HG02885 (cell line): ENCODE measurements around the gene TRIM27.
"Not testable (repeated sequence)": the region's sequence is repeated elsewhere in the genome, so short reads cannot be mapped to it uniquely, and the experiment has no call there.

Experiments used
- ATAC-seq: cut with Tn5 transposase; IDR thresholded peaks from one replicate; pipeline ENCODE4 v1.9.1; 2021; ENCODE audit warnings: mild to moderate bottlenecking; ENCODE audit not compliant: unreplicated experiment, poor library complexity

Gene TRIM27, protein sequence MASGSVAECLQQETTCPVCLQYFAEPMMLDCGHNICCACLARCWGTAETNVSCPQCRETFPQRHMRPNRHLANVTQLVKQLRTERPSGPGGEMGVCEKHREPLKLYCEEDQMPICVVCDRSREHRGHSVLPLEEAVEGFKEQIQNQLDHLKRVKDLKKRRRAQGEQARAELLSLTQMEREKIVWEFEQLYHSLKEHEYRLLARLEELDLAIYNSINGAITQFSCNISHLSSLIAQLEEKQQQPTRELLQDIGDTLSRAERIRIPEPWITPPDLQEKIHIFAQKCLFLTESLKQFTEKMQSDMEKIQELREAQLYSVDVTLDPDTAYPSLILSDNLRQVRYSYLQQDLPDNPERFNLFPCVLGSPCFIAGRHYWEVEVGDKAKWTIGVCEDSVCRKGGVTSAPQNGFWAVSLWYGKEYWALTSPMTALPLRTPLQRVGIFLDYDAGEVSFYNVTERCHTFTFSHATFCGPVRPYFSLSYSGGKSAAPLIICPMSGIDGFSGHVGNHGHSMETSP

DNA sequence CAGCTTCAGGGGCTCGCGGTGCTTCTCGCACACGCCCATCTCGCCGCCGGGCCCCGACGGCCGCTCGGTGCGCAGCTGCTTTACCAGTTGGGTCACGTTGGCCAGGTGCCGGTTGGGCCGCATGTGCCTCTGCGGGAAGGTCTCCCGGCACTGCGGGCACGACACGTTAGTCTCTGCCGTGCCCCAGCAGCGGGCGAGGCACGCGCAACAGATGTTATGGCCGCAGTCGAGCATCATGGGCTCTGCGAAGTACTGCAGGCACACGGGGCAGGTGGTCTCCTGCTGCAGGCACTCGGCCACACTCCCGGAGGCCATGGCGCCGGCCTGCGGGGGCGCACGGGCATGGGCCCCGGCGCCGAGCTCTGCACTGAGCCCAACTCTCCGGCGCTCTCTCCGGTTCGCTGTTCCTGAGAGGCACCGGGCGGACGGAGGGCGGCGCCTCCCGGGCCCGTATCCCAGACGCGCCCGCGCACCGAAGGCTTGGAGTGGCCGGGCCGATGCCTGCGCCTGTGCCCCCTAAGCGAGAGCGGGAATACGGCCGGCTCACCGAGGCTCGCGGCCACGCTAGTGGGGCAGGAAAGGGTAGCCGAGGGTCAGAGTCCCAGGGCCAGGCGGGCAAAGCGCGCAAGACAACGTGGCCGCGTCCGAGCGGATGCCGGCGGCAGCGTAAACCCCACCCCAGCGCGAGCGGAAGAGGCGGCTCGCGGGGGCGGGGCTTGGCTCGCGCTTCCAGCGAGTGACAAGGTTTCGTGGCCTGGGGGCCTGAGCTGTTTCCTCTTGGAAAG is at the start of gene TRIM27:
Gene TRIM27, minus strand, starts transcription at position 668 of the 785 bp plus-strand sequence. Its CDS starts 353 bp downstream, at position 315.
- ATAC-seq = peak; percentile 89

DNA sequence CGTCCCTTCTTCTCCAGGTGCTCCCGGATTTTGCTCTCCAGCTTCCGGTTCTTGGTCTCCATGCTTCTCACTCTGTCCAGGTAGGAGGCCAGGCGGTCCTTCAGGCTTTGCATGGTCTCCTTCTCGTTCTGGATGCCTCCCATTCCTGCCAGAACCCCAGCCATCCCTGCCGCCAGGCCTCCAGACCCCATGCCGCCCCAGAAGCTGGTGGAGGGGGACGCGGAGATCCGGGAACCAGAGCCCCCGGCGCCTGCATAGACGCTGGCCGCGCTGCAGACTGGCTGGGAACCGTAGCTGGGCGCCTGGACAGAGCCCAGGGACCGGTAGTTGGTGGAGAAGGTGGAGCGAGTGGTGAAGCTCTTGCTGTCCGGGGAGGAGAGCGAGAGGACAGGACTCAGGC is 46.3 kb upstream of the TRIM27 start:
- ATAC-seq = not testable (repeated sequence)

DNA sequence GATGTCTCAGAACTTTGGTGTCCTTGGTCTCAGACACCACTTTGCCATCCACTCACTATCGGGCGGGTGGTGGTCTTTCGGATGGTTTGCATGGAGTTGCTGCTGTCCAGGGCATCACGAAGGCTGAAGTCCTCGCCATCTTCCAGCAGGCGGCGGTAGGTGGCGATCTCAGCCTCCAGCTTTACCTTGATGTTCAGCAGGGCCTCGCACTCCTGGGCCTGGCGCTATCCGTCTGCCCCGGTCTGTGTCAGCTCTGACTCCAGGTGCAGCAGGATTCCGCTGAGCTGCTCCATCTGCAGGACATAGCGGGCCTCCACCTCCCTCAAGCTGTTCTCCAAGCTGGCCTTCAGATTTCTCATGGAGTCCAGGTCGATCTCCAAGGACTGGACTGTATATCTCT is 45.3 kb upstream of the TRIM27 start:
- ATAC-seq = no peak

DNA sequence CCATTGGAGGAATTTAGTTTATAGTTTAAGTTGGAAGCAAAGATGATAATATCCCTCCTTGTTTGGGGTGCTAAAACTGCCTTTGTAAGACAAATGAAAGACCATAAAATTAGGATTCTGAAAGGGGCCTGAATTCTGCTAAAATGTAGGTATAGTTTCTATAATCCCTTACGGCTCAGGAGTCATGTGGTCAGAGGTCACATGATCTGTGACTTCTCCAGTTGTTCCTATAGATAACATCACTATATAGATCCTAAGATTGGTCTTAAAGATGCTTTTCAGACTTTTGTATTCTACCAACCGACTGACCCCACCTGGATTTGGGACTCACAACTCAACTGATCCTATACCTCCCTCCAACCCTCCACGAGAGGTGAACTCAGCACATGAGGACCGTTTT is 44.7 kb upstream of the TRIM27 start:
- ATAC-seq = no peak

DNA sequence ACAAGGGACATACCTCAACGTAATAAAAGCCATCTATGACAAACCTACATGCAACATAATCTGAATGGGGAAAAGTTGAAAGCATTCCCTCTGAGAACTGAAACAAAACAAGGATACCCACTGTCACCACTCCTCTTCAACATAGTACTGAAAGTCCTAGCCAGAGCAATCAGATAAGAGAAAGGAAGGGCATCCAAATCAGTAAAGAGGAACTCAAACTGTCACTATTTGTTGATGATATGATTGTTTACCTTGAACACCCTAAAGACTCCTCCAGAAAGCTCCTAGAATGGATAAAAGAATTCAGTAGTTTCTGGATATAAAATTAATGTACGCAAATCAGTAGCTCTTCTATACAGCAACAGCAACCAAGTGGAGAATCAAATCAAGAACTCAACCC is 41.9 kb upstream of the TRIM27 start:
- ATAC-seq = no peak

DNA sequence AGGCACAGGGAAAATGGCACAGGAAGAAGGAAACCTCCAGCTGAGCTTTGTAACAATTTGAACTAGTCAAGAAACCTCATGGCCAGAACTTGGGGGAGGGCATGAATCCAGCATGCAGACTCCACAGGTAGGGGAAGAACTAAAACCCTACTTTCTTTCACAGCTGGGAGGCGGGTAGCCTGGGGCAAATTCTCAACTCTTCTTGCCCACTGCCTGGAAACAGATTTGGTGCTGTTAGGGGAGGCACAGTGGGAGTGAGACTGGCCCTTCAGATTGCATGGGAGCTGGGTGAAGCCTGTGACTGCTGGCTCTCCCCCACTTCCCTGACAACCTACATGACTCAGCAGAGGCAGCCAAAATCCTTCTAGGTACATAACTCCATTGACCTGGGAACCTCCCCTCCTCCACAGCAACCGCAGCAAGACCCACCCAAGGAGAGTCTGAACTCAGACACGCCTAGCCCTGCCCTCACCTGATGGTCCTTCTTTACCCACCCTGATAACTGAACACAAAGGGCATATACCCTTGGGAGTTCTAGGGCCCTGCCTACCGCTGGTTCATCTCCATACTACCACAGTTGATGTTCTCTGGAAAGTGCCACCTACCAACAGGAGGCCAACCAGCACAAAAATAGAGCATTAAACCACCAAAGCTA is 37.2 kb upstream of the TRIM27 start:
- ATAC-seq = no peak

DNA sequence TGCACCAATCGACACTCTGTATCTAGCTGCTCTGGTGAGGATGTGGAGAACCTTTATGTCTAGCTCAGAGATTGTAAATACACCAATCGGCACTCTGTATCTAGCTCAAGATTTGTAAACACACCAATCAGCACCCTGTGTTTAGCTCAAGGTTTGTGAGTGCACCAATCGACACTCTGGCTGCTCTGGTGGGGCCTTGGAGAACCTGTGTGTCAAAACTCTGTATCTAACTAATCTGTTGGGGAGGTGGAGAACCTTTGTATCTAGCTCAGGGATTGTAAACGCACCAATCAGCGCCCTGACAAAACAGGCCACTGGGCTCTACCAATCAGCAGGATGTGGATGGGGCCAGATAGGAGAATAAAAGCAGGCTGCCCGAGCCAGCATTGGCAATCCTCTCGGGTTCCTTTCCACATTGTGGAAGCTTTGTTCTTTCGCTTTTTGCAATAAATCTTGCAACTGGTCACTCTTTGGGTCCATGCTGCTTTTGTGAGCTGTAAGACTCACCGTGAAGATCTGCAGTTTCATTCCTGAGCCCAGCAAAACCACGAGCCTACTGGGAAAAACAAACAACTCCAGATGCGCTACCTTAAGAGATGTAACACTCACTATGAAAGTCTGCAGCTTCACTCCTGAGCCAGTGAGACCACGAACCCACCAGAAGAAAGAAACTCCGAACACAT is 34.9 kb upstream of the TRIM27 start:
- ATAC-seq = not testable (repeated sequence)

DNA sequence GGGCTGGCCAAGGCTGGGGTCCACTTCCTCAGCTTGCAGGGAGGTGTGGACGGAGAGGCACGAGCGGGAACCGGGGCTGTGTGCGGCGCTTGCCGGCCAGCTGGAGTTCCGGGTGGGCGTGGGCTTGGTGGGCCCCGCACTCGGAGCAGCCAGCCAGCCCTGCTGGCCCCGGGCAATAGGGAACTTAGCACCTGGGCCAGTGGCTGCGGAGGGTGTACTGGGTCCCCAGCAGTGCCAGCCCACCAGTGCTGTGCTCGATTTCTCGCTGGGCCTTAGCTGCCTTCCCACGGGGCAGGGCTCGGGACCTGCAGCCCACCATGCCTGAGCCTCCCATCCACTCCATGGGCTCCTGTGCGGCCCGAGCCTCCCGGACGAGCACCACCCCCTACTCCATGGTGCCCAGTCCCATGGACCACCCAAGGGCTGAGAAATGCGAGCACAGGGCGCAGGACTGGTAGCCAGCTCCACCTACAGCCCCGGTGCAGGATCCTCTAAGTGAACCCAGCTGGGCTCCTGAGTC is 34.1 kb upstream of the TRIM27 start:
- ATAC-seq = not testable (repeated sequence)

DNA sequence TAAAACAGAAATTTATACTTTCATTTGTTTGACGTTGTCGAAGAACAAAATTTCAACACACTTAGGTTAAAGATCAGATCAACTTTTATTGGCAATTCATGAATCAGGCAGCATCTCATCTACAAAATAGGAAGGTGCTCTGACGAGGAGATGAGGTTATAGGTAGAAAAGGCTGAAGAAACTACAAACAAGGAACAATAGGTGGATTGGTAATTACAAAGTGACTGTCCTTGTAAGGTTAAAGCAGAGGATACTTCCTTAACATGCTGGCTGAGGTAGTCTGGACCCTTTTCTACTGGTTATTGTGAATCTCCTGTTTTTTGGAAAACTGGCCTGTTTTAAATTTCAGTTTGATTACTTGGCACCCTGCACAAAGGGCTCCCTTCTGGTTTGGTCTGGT is 32.5 kb upstream of the TRIM27 start:
- ATAC-seq = no peak

DNA sequence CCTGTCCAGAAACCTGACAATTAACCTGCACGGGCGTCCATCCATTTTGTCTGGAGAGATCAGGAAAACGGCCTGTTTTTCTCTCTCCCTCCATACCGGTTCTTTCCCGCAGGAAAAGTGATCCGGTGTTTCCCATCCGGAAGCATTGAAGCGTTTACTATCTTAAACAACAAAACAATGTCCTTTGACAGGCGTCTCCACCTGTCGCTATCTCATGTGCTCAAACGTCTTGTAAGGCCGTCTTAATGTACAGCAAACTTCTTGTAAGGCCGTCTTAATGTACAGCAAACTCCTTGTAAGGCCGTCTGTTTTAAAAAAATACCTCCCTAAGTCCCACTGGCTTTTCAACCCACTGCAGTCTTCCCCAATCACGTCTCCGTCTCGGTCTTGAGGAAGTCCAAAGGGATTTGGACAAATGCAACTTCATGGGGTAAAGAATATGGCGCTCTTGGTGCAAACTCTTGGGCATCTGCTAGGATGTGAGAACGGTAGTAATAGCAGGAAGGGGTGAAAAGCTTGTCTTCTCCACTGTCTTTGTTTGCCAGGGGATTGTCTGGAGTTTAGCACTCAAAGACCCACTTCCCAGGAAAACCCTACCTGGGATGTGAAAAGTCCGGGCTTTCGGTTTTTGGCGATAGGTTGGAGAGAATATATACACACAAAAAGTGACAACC is 29.9 kb upstream of the TRIM27 start:
- no peak for ATAC-seq

DNA sequence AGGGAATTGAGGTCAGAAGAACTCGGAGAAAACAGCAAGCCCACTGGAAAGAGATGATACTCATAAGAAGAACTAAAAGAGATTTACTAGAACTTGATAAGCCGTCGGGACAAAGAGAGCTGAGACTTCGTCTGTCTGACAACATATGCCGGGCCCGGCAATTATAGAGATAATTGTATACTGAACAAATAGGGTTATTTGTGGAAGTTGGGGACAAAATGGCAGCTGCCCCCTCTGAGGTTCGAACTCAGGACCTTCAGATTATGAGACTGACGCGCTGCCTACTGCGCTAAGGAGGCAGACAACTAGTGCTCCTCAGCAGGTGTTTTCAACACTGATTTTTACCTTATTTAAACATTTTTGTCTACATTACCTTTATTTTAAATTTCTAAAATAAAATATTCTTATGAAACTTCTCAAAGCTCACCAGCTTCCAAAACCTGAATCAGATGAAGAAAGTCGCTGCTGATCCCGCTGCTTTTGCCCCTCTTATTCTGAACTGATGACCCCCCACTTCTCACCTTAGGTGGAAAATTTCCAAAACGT is 29.3 kb upstream of the TRIM27 start:
- peak; percentile 78 for ATAC-seq

DNA sequence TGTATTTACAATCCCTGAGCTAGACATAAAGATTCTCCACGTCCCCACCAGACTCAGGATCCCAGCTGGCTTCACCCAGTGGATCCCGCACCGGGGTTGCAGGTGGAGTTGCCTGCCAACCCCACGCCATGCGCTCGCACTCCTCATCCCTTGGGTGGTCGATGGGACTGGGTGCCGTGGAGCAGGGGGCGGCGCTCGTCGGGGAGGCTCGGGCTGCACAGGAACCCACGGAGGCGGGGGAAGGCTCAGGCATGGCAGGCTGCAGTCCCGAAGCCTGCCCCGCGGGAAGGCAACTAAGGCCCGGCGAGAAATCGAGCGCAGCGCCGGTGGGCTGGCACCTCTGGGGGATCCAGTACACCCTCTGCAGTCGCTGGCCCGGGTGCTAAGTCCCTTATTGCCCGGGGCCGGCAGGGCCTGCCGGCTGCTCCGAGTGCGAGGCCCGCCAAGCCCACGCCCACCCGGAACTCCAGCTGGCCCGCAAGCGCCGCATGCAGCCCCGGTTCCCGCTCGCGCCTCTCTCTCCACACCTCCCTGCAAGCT is 25.9 kb upstream of the TRIM27 start:
- not testable (repeated sequence) for ATAC-seq

DNA sequence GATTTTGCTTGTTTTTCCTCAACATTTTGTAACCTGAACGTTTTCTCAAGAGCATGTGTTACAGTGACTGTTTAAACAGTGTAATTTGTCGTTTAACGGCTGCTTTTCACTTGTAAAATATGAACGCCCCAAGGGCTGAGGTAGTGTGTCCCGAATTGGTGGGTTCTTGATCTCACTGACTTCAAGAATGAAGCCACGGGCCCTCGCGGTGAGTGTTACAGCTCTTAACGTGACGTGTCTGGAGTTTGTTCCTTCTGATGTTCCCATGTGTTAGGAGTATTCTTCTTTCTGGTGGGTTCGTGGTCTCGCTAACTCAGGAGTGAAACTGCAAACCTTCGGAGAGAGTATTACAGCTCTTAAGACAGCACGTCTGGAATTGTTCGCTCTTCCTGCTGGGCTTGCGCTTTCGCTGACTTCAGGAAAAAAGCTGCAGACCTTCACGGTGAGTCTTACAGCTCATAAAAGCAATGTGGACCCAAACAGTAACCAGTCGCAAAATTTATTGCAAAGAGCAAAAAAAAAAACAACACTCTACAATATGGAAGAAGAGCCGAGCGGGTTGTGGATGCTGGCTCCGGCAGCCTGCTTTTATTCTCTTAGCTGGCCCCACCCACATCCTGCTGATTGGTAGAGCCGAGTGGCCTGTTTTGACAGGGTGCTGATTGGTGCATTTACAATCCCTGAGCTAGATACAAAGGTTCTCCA is 25.1 kb upstream of the TRIM27 start:
- ATAC-seq = no peak

DNA sequence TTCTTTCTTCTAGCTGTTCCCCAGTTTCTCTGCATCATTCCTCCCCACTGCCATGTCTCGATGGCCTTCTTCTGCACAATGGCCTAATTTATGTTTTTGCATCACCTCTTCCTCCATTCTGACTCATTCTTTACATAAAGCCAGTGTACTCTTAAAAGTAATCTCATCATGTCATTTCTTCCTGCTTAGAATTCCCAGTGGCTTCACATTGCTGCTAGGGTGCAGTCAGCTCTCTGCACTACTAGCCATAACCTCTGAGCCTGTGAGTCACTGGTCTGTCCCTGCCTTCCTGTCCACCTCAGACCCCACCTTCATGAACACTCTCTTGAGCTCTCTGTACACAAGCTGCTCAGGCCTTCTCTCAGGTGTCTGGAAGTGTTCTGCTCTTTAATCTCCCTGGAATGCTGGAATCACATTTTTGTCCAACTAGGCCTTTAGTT is 24.1 kb upstream of the TRIM27 start:
- ATAC-seq = no peak

DNA sequence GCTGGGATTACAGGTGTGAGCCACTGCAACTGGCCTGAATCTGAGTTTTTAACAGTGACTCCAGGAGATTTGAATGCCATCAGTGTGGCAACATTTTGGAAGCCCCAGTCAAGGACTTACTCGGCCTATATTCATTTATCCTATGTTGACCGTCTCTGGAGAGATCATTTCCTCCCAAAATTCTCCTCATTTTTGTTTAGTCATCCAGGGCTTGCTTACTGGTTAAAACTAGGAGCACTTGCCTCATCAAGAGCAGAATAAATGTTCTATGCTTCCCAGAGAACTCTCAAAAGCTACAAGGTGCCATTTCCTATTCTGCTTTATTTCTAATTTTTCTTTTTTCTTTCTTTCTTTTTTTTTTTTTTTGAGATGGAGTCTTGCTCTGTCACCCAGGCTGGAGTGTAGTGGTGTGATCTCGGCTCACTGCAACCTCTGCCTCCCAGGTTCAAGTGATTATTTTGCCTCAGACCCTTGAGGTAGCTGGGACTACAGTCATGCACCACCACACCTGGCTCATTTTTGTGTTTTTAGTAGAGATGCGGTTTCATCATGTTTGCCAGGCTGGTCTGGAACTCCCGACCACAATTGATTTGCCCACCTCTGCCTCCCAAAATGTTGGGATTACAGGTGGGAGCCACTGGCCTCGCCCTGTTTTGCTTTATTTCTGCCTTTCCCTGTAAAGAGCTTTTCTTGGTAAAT is 23.4 kb upstream of the TRIM27 start:
- ATAC-seq = no peak

DNA sequence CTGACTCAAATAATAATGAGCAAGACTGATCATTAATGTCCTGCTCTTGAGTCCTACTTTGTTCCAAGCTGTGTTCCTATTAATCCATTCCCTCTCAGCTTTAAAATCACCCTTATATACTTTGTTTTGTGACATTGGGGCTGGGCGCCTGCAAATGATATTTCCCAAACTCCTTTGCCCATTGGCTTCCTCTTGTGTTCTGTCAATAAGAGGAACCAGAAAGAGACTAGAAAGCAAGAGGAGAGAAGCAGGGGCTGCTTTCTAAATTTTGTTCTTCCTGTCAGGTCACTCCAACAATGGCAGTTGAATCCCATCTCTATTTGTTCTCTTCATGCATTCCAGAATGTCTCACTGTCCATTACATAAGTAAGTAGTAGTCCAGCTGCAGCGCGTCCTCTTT is 21.6 kb upstream of the TRIM27 start:
- no peak for ATAC-seq

DNA sequence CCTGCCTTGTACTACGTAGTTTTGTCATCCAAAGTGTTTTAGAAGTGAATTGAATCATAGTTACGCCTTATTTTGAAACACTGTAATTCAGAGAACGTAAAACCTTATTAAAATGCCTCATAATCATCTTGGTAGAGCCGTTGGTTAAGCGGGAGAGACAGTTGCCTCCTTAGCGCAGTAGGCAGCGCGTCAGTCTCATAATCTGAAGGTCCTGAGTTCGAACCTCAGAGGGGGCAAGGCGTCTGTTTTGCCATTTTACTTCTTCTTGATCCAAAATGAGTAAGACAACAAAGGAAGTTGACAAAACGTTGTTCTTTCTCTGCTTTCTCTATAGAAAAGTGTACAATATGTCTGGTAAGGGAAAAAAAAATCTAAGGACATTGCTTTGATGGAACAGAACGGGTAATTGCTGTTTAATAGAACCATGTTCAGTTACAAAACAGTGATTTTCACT is 20.7 kb upstream of the TRIM27 start:
- peak; percentile 19 for ATAC-seq
